Head of caudate nucleus (tissue), 42 donors: ENCODE data around the gene HLCS.
"Not testable (repeated sequence)": the region's sequence is repeated elsewhere in the genome, so short reads cannot be mapped to it uniquely, and the experiment has no call there.

Source experiments
- DNase-seq, 42 donors: peaks; one replicate each; pipeline versions ENCODE4 v3.0.0 to v3.0.0-alpha.2; 2020 to 2021; ENCODE audit warnings: mixed read lengths in 7 of 42
- intact Hi-C: fragments of 100-400 bp; cut with DNase I; formaldehyde crosslinking; loops from one replicate; pipeline ENCODE4 v1.15.0; 2022

Gene HLCS

GRCh38 chr21:36966066-36966820 is at the start of gene HLCS:
Gene HLCS (minus strand): TSS chr21:36966669. CDS start chr21:36966638, 31 bp downstream.
- DNase-seq: peak in 41 of 42 donors; percentile 34 to 83 (median 66)
- intact Hi-C loops: no loop called here

- intact Hi-C loops: no loop called here
- peak; percentile 51 to 92 (median 81) for DNase-seq
Measured at GRCh38 chr21:37009740-37010341, 43.4 kb upstream of the HLCS start.

- intact Hi-C loops: no loop called here
- DNase-seq: no peak
Measured at GRCh38 chr21:37008724-37009123, 42.3 kb upstream of the HLCS start.

GRCh38 chr21:37006486-37007291 is 40.2 kb upstream of the HLCS start, which contains the start of gene RIPPLY3:
Gene RIPPLY3 (plus strand): TSS chr21:37006702. CDS start chr21:37006773, 71 bp downstream.
- intact Hi-C loops: no loop called here
- DNase-seq: peak in 17 of 42 donors; percentile 17 to 61 (median 45)

- DNase-seq: no peak
Measured at GRCh38 chr21:37005548-37006485, 39.3 kb upstream of the HLCS start.

GRCh38 chr21:37003917-37004316 is 37.4 kb upstream of the HLCS start:
- peak in 1 of 42 donors; percentile 13 for DNase-seq
- intact Hi-C loops: not testable (repeated sequence)

More at GRCh38 chr21:37005548-37006485, 39.3 kb upstream of the HLCS start:
- intact Hi-C loops: no loop called here

- DNase-seq, intact Hi-C loops: not testable (repeated sequence)
Measured at GRCh38 chr21:37002851-37003250, 36.4 kb upstream of the HLCS start.

GRCh38 chr21:37001441-37001840 is 35.0 kb upstream of the HLCS start:
- DNase-seq: no peak
- intact Hi-C loops: no loop called here

GRCh38 chr21:37000381-37000780 is 33.9 kb upstream of the HLCS start:
- intact Hi-C loops: no loop called here
- DNase-seq: no peak

- intact Hi-C loops: no loop called here
- peak in 2 of 42 donors; percentile 4 to 9 for DNase-seq
Measured at GRCh38 chr21:36999131-36999898, 32.8 kb upstream of the HLCS start.

- intact Hi-C loops: not testable (repeated sequence)
- DNase-seq: peak in 2 of 42 donors; percentile 5 to 12
Measured at GRCh38 chr21:36995285-36995684, 28.8 kb upstream of the HLCS start.

GRCh38 chr21:36994501-36995158 is 28.2 kb upstream of the HLCS start:
- intact Hi-C loops: no loop called here
- peak in 4 of 42 donors; percentile 8 to 34 (median 28) for DNase-seq

GRCh38 chr21:36992671-36993070 is 26.2 kb upstream of the HLCS start:
- intact Hi-C loops: no loop called here
- DNase-seq: peak in 1 of 42 donors; percentile 12

- DNase-seq: peak in 2 of 42 donors; percentile 19 to 25
- intact Hi-C loops: no loop called here
Measured at GRCh38 chr21:36990508-36991205, 24.2 kb upstream of the HLCS start.

GRCh38 chr21:36989699-36990507 is 23.4 kb upstream of the HLCS start:
- peak; percentile 65 to 96 (median 91) for DNase-seq
- intact Hi-C loops: loop anchor here (2.0 kb wide), 1 partner anchor 83 kb away; the partner anchor contains the start of genes PIGP and TTC3
